Common myeloid progenitor, CD34-positive (primary cell): ENCODE results near the gene SDHB.
"Not testable (repeated sequence)": the region's sequence is repeated elsewhere in the genome, so short reads cannot be mapped to it uniquely, and the experiment has no call there.

Experiments
- CTCF ChIA-PET: fragments of 350-600 bp; sonication (Branson Sonifier 250); formaldehyde crosslinking; loops from one replicate; lab custom pipeline; 2021; ENCODE audit warnings: antibody characterized with exemption; lab: Charles Lee
- POLR2A ChIA-PET: fragments of 350-600 bp; sonication (Branson Sonifier 250); formaldehyde crosslinking; loops from one replicate; lab custom pipeline; 2021; ENCODE audit warnings: antibody characterized with exemption; lab: Charles Lee
- DNase-seq, 3 donors: peaks; one replicate each; pipeline versions ENCODE4 v3.0.0 to v3.0.0-alpha.2; 2013
- H3K27ac ChIP-seq, 2 experiments: 1 replicate in 1 of 2; 2 replicates in 1 of 2; pipeline ENCODE4 v1.7.0; 2013; ENCODE audit warnings: inconsistent platforms in 2 of 2, low read length in 2 of 2, mild to moderate bottlenecking in 2 of 2, low read depth in 1 of 2, moderate library complexity in 1 of 2; ENCODE audit not compliant: severe bottlenecking in 2 of 2, insufficient read depth in 1 of 2, poor library complexity in 1 of 2
- H3K27me3 ChIP-seq, 5 experiments: replicated peaks in 2 of 5; 1 replicate in 3 of 5; 2 replicates in 2 of 5; pipeline versions ENCODE4 v1.6.1 to v1.7.0; 2013; ENCODE audit warnings: low read length in 4 of 5, mild to moderate bottlenecking in 2 of 5, moderate library complexity in 2 of 5, inconsistent platforms in 1 of 5; ENCODE audit not compliant: insufficient read depth in 5 of 5, control insufficient read depth in 4 of 5
- H3K36me3 ChIP-seq, 4 experiments: 1 replicate in 2 of 4; 2 replicates in 2 of 4; pipeline versions ENCODE4 v1.6.1 to v1.7.0; 2013; ENCODE audit warnings: low read length in 3 of 4, control low read depth in 1 of 4, mild to moderate bottlenecking in 1 of 4; ENCODE audit not compliant: control insufficient read depth in 4 of 4, insufficient read depth in 4 of 4
- H3K4me1 ChIP-seq, 4 experiments: 1 replicate in 3 of 4; 2 replicates in 1 of 4; pipeline versions ENCODE4 v1.6.1 to v1.7.1; 2013; ENCODE audit warnings: low read length in 3 of 4, mild to moderate bottlenecking in 3 of 4, control low read depth in 1 of 4, inconsistent platforms in 1 of 4, moderate library complexity in 1 of 4; ENCODE audit not compliant: control insufficient read depth in 4 of 4, insufficient read depth in 4 of 4; ENCODE audit errors: control extremely low read depth in 1 of 4
- H3K4me3 ChIP-seq, 7 experiments: 1 replicate in 4 of 7; 2 replicates in 3 of 7; pipeline versions ENCODE4 v1.5.1 to v1.7.0; 2013; ENCODE audit warnings: mild to moderate bottlenecking in 7 of 7, low read length in 6 of 7, moderate library complexity in 6 of 7, inconsistent platforms in 2 of 7, low read depth in 2 of 7, control low read depth in 1 of 7; ENCODE audit not compliant: insufficient read depth in 4 of 7, control insufficient read depth in 1 of 7; ENCODE audit errors: extremely low read depth in 1 of 7
- H3K9me3 ChIP-seq, 5 experiments: 1 replicate in 4 of 5; 2 replicates in 1 of 5; pipeline versions ENCODE4 v1.6.1 to v1.7.1; 2013; ENCODE audit warnings: low read length in 4 of 5, mild to moderate bottlenecking in 2 of 5, inconsistent platforms in 1 of 5, low read depth in 1 of 5, moderate library complexity in 1 of 5; ENCODE audit not compliant: control insufficient read depth in 4 of 5, insufficient read depth in 2 of 5; ENCODE audit errors: control extremely low read depth in 1 of 5
- WGBS: methylation state at CpG from one replicate; pipeline ENCODE4 v1.1.5; 2013; ENCODE audit not compliant: insufficient coverage; 5-methylcytosine and 5-hydroxymethylcytosine counted together

Gene SDHB

GRCh38 chr1:17067069-17067426 is 13.2 kb upstream of the SDHB start:
- peaks cover 0 to 2% (median 0%) of the 10 kb centered on the region in 5 experiments for H3K27me3 ChIP-seq
- H3K4me3 ChIP-seq, result no peak overlapping the region
- ChIA-PET POLR2A (no interaction called here), CTCF (no interaction called here)
- H3K4me1 ChIP-seq, result peaks cover 0 to 21% (median 2%) of the 10 kb centered on the region in 4 experiments
- no peak overlapping the region for H3K27ac ChIP-seq
- no peaks in the 10 kb centered on the region for H3K36me3 ChIP-seq
- DNase-seq, result peak in 2 of 3 donors; percentile 36 to 40
- peaks cover 0 to 6% (median 5%) of the 10 kb centered on the region in 5 experiments for H3K9me3 ChIP-seq
- WGBS, result no CpG with 5 or more reads among the region's 3 CpGs

GRCh38 chr1:17066361-17067068 is 12.7 kb upstream of the SDHB start:
- peak in 2 of 3 donors; percentile 35 to 38 for DNase-seq
- Histone ChIP-seq H3K4me1 (peaks cover 0 to 23% (median 2%) of the 10 kb centered on the region in 4 experiments), H3K36me3 (no peaks in the 10 kb centered on the region), H3K27ac (no peak overlapping the region), H3K27me3 (peaks cover 0 to 1% (median 0%) of the 10 kb centered on the region in 5 experiments), H3K4me3 (no peak overlapping the region), H3K9me3 (peaks cover 0 to 6% (median 5%) of the 10 kb centered on the region in 5 experiments)
- POLR2A ChIA-PET, result interaction anchor here (0.9 kb wide), 1 partner anchor 149 kb away, joined by 3 read pairs; no protein-coding TSS in a partner anchor
- CTCF ChIA-PET, result no interaction called here
- 76% methylated on average over 8 of the region's 11 CpGs for WGBS

GRCh38 chr1:17065666-17066065 is 11.8 kb upstream of the SDHB start:
- peaks cover 0 to 6% (median 5%) of the 10 kb centered on the region in 5 experiments for H3K9me3 ChIP-seq
- no peaks in the 10 kb centered on the region for H3K36me3 ChIP-seq
- DNase-seq, result no peak
- H3K4me3 ChIP-seq, result no peak overlapping the region
- ChIA-PET CTCF (interaction anchor here (0.6 to 1.5 kb wide), 3 partner anchors 10 to 20 kb away, joined by 3 to 5 read pairs (median 4); no protein-coding TSS in a partner anchor), POLR2A (no interaction called here)
- H3K27ac ChIP-seq, result no peak overlapping the region
- peaks cover 0 to 30% (median 2%) of the 10 kb centered on the region in 4 experiments for H3K4me1 ChIP-seq
- WGBS, result 82% methylated on average over 6 of the region's 7 CpGs
- no peaks in the 10 kb centered on the region for H3K27me3 ChIP-seq

GRCh38 chr1:17062751-17063150 is 8.9 kb upstream of the SDHB start:
- POLR2A ChIA-PET, DNase-seq, H3K27me3 ChIP-seq, H3K36me3 ChIP-seq, H3K4me3 ChIP-seq, H3K27ac ChIP-seq, H3K9me3 ChIP-seq: not testable (repeated sequence)
- CTCF ChIA-PET, result interaction anchor here (1.0 to 4.2 kb wide), 9 partner anchors 12 to 308 kb away, joined by 3 to 21 read pairs (median 5); no protein-coding TSS in a partner anchor
- peaks cover 0 to 35% (median 3%) of the 10 kb centered on the region in 4 experiments for H3K4me1 ChIP-seq
- 74% methylated on average over 6 of the region's 7 CpGs for WGBS

- Histone ChIP-seq H3K9me3 (peaks cover 0 to 6% (median 5%) of the 10 kb centered on the region in 5 experiments), H3K4me3 (no peak overlapping the region), H3K4me1 (peaks cover 0 to 28% (median 2%) of the 10 kb centered on the region in 4 experiments), H3K27ac (no peak overlapping the region), H3K27me3 (no peaks in the 10 kb centered on the region), H3K36me3 (no peaks in the 10 kb centered on the region)
- WGBS, result 100% methylated on average over 2 of the region's 2 CpGs
- ChIA-PET POLR2A (no interaction called here), CTCF (interaction anchor here (0.9 to 4.2 kb wide), 9 partner anchors 13 to 309 kb away, joined by 3 to 21 read pairs (median 6); no protein-coding TSS in a partner anchor)
- DNase-seq, result no peak
These were observed 8.1 kb upstream of the SDHB start for GRCh38 chr1:17061892-17062291.

- H3K9me3 ChIP-seq, result peaks cover 0 to 6% (median 5%) of the 10 kb centered on the region in 5 experiments
- peaks cover 0 to 26% (median 2%) of the 10 kb centered on the region in 4 experiments for H3K4me1 ChIP-seq
- WGBS, result 45% methylated on average over 2 of the region's 3 CpGs
These were observed 7.7 kb upstream of the SDHB start for GRCh38 chr1:17061486-17061885.

GRCh38 chr1:17060306-17060749 is 6.5 kb upstream of the SDHB start:
- Histone ChIP-seq H3K27ac (no peak overlapping the region), H3K27me3 (no peaks in the 10 kb centered on the region), H3K4me3 (no peak overlapping the region), H3K36me3 (no peaks in the 10 kb centered on the region), H3K9me3 (peaks cover 0 to 3% (median 2%) of the 10 kb centered on the region in 5 experiments), H3K4me1 (peaks cover 0 to 20% (median 2%) of the 10 kb centered on the region in 4 experiments)
- WGBS, result 93% methylated on average over 9 of the region's 11 CpGs
- ChIA-PET CTCF (interaction anchor here (0.7 to 4.2 kb wide), 18 partner anchors 10 to 346 kb away, joined by 3 to 21 read pairs (median 4); partner anchors contain the start of gene PADI6), POLR2A (no interaction called here)
- peak in 2 of 3 donors; percentile 24 to 27 for DNase-seq

More at GRCh38 chr1:17061486-17061885, 7.7 kb upstream of the SDHB start:
- Histone ChIP-seq H3K36me3 (no peaks in the 10 kb centered on the region), H3K4me3 (no peak overlapping the region), H3K27me3 (no peaks in the 10 kb centered on the region), H3K27ac (no peak overlapping the region)
- ChIA-PET POLR2A (no interaction called here), CTCF (interaction anchor here (0.9 to 4.2 kb wide), 9 partner anchors 11 to 309 kb away, joined by 3 to 21 read pairs (median 6); no protein-coding TSS in a partner anchor)
- no peak for DNase-seq
